CD8-positive, alpha-beta memory T cell (primary cell): ENCODE data around the gene HERC4. TPM values are rescaled to one million over a fixed set of nuclear protein-coding genes. Genes with fewer than 3 reads are reported as not detected.
A peak's percentile ranks its signal among the peaks of the same experiment; 100 is the strongest.
"Not testable (repeated sequence)": the region's sequence is repeated elsewhere in the genome, so short reads cannot be mapped to it uniquely, and the experiment has no call there.

Experiments used
- CTCF ChIA-PET: fragments of 350-600 bp; sonication (Branson Sonifier 250); formaldehyde crosslinking; loops from one replicate; lab custom pipeline; 2021; ENCODE audit warnings: antibody characterized with exemption; lab: Charles Lee
- POLR2A ChIA-PET: fragments of 350-600 bp; sonication (Branson Sonifier 250); formaldehyde crosslinking; loops from one replicate; lab custom pipeline; 2021; ENCODE audit warnings: antibody characterized with exemption; lab: Charles Lee
- DNase-seq, 5 donors: peaks; one replicate each; pipeline versions ENCODE4 v3.0.0 to v3.0.0-alpha.2; 2020 to 2022; ENCODE audit warnings: mixed read lengths in 1 of 5
- H3K27ac ChIP-seq: one replicate; pipeline ENCODE4 v1.7.0; 2013; ENCODE audit warnings: low read depth, mild to moderate bottlenecking, low read length, moderate library complexity
- H3K27me3 ChIP-seq: 2 replicates; pipeline ENCODE4 v1.7.0; 2013; ENCODE audit warnings: low read length, mild to moderate bottlenecking; ENCODE audit not compliant: insufficient read depth, poor library complexity, severe bottlenecking
- H3K36me3 ChIP-seq: 2 replicates; pipeline ENCODE4 v1.7.0; 2013; ENCODE audit warnings: mild to moderate bottlenecking, low read length, moderate library complexity; ENCODE audit not compliant: insufficient read depth
- H3K4me1 ChIP-seq: 2 replicates; pipeline ENCODE4 v1.7.0; 2013; ENCODE audit warnings: mild to moderate bottlenecking, low read length, moderate library complexity; ENCODE audit not compliant: insufficient read depth
- H3K4me3 ChIP-seq: 2 replicates; pipeline ENCODE4 v1.7.0; 2013; ENCODE audit warnings: mild to moderate bottlenecking, low read length
- H3K9me3 ChIP-seq: 2 replicates; pipeline ENCODE4 v1.7.0; 2013; ENCODE audit warnings: mild to moderate bottlenecking, low read length
- H3K27ac Mint-ChIP-seq, 8 donors: one replicate each; pipeline ENCODE4 v1.8.0; 2020 to 2021; ENCODE audit warnings: mixed read lengths in 8 of 8, mild to moderate bottlenecking in 6 of 8, inconsistent platforms in 3 of 8, moderate library complexity in 3 of 8
- H3K27me3 Mint-ChIP-seq, 2 donors: one replicate each; pipeline ENCODE4 v1.8.0; 2020 to 2021; ENCODE audit warnings: mixed read lengths in 2 of 2, mild to moderate bottlenecking in 1 of 2, moderate library complexity in 1 of 2
- H3K36me3 Mint-ChIP-seq, 3 donors: one replicate each; pipeline ENCODE4 v1.8.0; 2020 to 2021; ENCODE audit warnings: mixed read lengths in 3 of 3, inconsistent platforms in 1 of 3, mild to moderate bottlenecking in 1 of 3
- H3K4me1 Mint-ChIP-seq, 3 donors: one replicate each; pipeline ENCODE4 v1.8.0; 2020 to 2021; ENCODE audit warnings: mixed read lengths in 3 of 3, inconsistent platforms in 1 of 3, mild to moderate bottlenecking in 1 of 3
- H3K4me3 Mint-ChIP-seq, 7 donors: one replicate each; pipeline ENCODE4 v1.8.0; 2020 to 2021; ENCODE audit warnings: mixed read lengths in 7 of 7, mild to moderate bottlenecking in 6 of 7, moderate library complexity in 4 of 7, inconsistent platforms in 2 of 7
- H3K9me3 Mint-ChIP-seq, 5 donors: one replicate each; pipeline ENCODE4 v1.8.0; 2020 to 2022; ENCODE audit warnings: mixed read lengths in 5 of 5, mild to moderate bottlenecking in 3 of 5, moderate library complexity in 2 of 5, inconsistent platforms in 1 of 5
- polyA plus RNA-seq: library from polyadenylated mRNA; unstranded; fragments of 300-500 nt; fragmentation: Illumina TruSeq; gene quantifications from one replicate; pipeline ENCODE4 v1.2.3, GENCODE V29; 2021
- total RNA-seq, 2 experiments: library from RNA; stranded (reverse); gene quantifications; one replicate each; pipeline ENCODE4 v1.2.3, GENCODE V29; 2021

Gene HERC4
- total and polyA plus RNA-seq, 3 experiments from 2014 or later, result 19.0 to 41.6 (median 41.0) TPM

GRCh38 chr10:67969875-67970274 lies 105.2 kb downstream of the HERC4 start:
- peaks cover 3 to 21% (median 16%) of the 10 kb centered on the region in 5 donors for H3K9me3 Mint-ChIP-seq

GRCh38 chr10:67966035-67966434 lies 109.0 kb downstream of the HERC4 start:
- POLR2A ChIA-PET, result interaction anchor here (0.6 kb wide), 1 partner anchor 80 kb away, joined by 3 read pairs; no protein-coding TSS in a partner anchor
- Mint-ChIP-seq H3K4me1 (peaks cover 16 to 26% (median 17%) of the 10 kb centered on the region in 3 donors), H3K36me3 (peaks cover 36 to 75% (median 37%) of the 10 kb centered on the region in 3 donors), H3K4me3 (peak overlapping the region in 1 of 7 donors; percentile 4), H3K9me3 (peaks cover 3 to 14% (median 7%) of the 10 kb centered on the region in 5 donors)
- H3K27ac Mint-ChIP-seq, H3K4me1 ChIP-seq, H3K4me3 ChIP-seq, H3K36me3 ChIP-seq, H3K27me3 ChIP-seq, H3K27ac ChIP-seq, CTCF ChIA-PET, DNase-seq, H3K9me3 ChIP-seq, H3K27me3 Mint-ChIP-seq: not testable (repeated sequence)

More at GRCh38 chr10:67969875-67970274, 105.2 kb downstream of the HERC4 start:
- Histone ChIP-seq H3K36me3 (peaks cover 6% of the 10 kb centered on the region), H3K9me3 (peaks cover 9% of the 10 kb centered on the region), H3K4me1 (no peaks in the 10 kb centered on the region), H3K27me3 (no peaks in the 10 kb centered on the region), H3K4me3 (no peak overlapping the region), H3K27ac (no peak overlapping the region)
- H3K36me3 Mint-ChIP-seq, result peaks cover 41 to 74% (median 61%) of the 10 kb centered on the region in 3 donors
- peak overlapping the region in 1 of 7 donors; percentile 46 for H3K4me3 Mint-ChIP-seq
- H3K27ac Mint-ChIP-seq, result peak overlapping the region in 2 of 8 donors; percentile 23 to 50
- no peaks in the 10 kb centered on the region for H3K27me3 Mint-ChIP-seq
- ChIA-PET CTCF (no interaction called here), POLR2A (no interaction called here)
- H3K4me1 Mint-ChIP-seq, result peaks cover 16 to 20% (median 17%) of the 10 kb centered on the region in 3 donors
- no peak for DNase-seq

- no peaks in the 10 kb centered on the region for H3K27me3 ChIP-seq
- H3K36me3 ChIP-seq, result no peaks in the 10 kb centered on the region
- H3K4me3 ChIP-seq, result no peak overlapping the region
- POLR2A ChIA-PET, result interaction anchor here (0.6 kb wide), 1 partner anchor 80 kb away, joined by 3 read pairs; no protein-coding TSS in a partner anchor
- CTCF ChIA-PET, result no interaction called here
- no peaks in the 10 kb centered on the region for H3K27me3 Mint-ChIP-seq
- H3K4me1 Mint-ChIP-seq, result peaks cover 16 to 30% (median 17%) of the 10 kb centered on the region in 3 donors
- H3K9me3 ChIP-seq, result peaks cover 2% of the 10 kb centered on the region
- peaks cover under 1 to 10% (median 3%) of the 10 kb centered on the region in 5 donors for H3K9me3 Mint-ChIP-seq
- no peak for DNase-seq
- H3K4me3 Mint-ChIP-seq, result no peak overlapping the region
- H3K36me3 Mint-ChIP-seq, result peaks cover 30 to 77% (median 39%) of the 10 kb centered on the region in 3 donors
- no peak overlapping the region for H3K27ac ChIP-seq
- no peaks in the 10 kb centered on the region for H3K4me1 ChIP-seq
- H3K27ac Mint-ChIP-seq, result peak overlapping the region in 2 of 8 donors; percentile 21
Measured at GRCh38 chr10:67965456-67965855, 109.6 kb downstream of the HERC4 start.

- ChIA-PET CTCF (no interaction called here), POLR2A (interaction anchor here (0.7 kb wide), 1 partner anchor 81 kb away, joined by 3 read pairs; no protein-coding TSS in a partner anchor)
- Histone ChIP-seq H3K27me3 (no peaks in the 10 kb centered on the region), H3K36me3 (no peaks in the 10 kb centered on the region), H3K4me3 (no peak overlapping the region), H3K27ac (no peak overlapping the region), H3K4me1 (no peaks in the 10 kb centered on the region), H3K9me3 (no peaks in the 10 kb centered on the region)
- no peak for DNase-seq
- H3K36me3 Mint-ChIP-seq, result peaks cover 7 to 46% (median 20%) of the 10 kb centered on the region in 3 donors
- peaks cover 0 to 9% (median 0%) of the 10 kb centered on the region in 3 donors for H3K4me1 Mint-ChIP-seq
- H3K27ac Mint-ChIP-seq, result peak overlapping the region in 2 of 8 donors; percentile 17 to 26
- no peaks in the 10 kb centered on the region for H3K27me3 Mint-ChIP-seq
- H3K9me3 Mint-ChIP-seq, result no peaks in the 10 kb centered on the region
- H3K4me3 Mint-ChIP-seq, result no peak overlapping the region
Measured at GRCh38 chr10:67959839-67960476, 115.1 kb downstream of the HERC4 start.

- H3K4me1 ChIP-seq, result no peaks in the 10 kb centered on the region
- H3K9me3 ChIP-seq, result no peaks in the 10 kb centered on the region
- Mint-ChIP-seq H3K9me3 (no peaks in the 10 kb centered on the region), H3K36me3 (peaks cover 8 to 49% (median 8%) of the 10 kb centered on the region in 3 donors), H3K27me3 (no peaks in the 10 kb centered on the region), H3K4me3 (no peak overlapping the region), H3K4me1 (peaks cover 0 to 9% (median 8%) of the 10 kb centered on the region in 3 donors), H3K27ac (peak overlapping the region in 1 of 8 donors; percentile 13)
- H3K4me3 ChIP-seq, result no peak overlapping the region
- peaks cover 14% of the 10 kb centered on the region for H3K36me3 ChIP-seq
- CTCF ChIA-PET, result interaction anchor here (1.2 kb wide), 1 partner anchor 100 kb away, joined by 3 read pairs; no protein-coding TSS in a partner anchor
- no peaks in the 10 kb centered on the region for H3K27me3 ChIP-seq
- no peak overlapping the region for H3K27ac ChIP-seq
- POLR2A ChIA-PET, result no interaction called here
- DNase-seq, result no peak
Measured at GRCh38 chr10:67955614-67956013, 119.5 kb downstream of the HERC4 start.

- H3K27me3 ChIP-seq, result no peaks in the 10 kb centered on the region
- no peaks in the 10 kb centered on the region for H3K4me1 ChIP-seq
- Mint-ChIP-seq H3K9me3 (peaks cover 0 to 3% (median 0%) of the 10 kb centered on the region in 5 donors), H3K27me3 (no peaks in the 10 kb centered on the region), H3K36me3 (peaks cover 18 to 72% (median 27%) of the 10 kb centered on the region in 3 donors), H3K4me1 (peaks cover 12 to 22% (median 13%) of the 10 kb centered on the region in 3 donors), H3K4me3 (no peak overlapping the region), H3K27ac (no peak overlapping the region)
- no peak overlapping the region for H3K4me3 ChIP-seq
- peaks cover 17% of the 10 kb centered on the region for H3K36me3 ChIP-seq
- DNase-seq, result no peak
- ChIA-PET POLR2A (no interaction called here), CTCF (no interaction called here)
- no peaks in the 10 kb centered on the region for H3K9me3 ChIP-seq
- no peak overlapping the region for H3K27ac ChIP-seq
Measured at GRCh38 chr10:67943917-67944316, 131.2 kb downstream of the HERC4 start.

GRCh38 chr10:67936416-67936815 lies 138.7 kb downstream of the HERC4 start:
- peaks cover 19% of the 10 kb centered on the region for H3K36me3 ChIP-seq
- Mint-ChIP-seq H3K36me3 (peaks cover 4 to 69% (median 10%) of the 10 kb centered on the region in 3 donors), H3K9me3 (no peaks in the 10 kb centered on the region), H3K27me3 (no peaks in the 10 kb centered on the region), H3K27ac (no peak overlapping the region), H3K4me3 (no peak overlapping the region), H3K4me1 (no peaks in the 10 kb centered on the region)
- CTCF ChIA-PET, result interaction anchor here (1.6 kb wide), 1 partner anchor 16 kb away, joined by 3 read pairs; no protein-coding TSS in a partner anchor
- H3K27ac ChIP-seq, result no peak overlapping the region
- no peaks in the 10 kb centered on the region for H3K27me3 ChIP-seq
- H3K4me1 ChIP-seq, result no peaks in the 10 kb centered on the region
- H3K9me3 ChIP-seq, result no peaks in the 10 kb centered on the region
- POLR2A ChIA-PET, result interaction anchor here (0.6 kb wide), 1 partner anchor 518 kb away, joined by 4 read pairs; no protein-coding TSS in a partner anchor
- no peak overlapping the region for H3K4me3 ChIP-seq
- DNase-seq, result no peak

GRCh38 chr10:67935223-67935622 lies 139.9 kb downstream of the HERC4 start:
- POLR2A ChIA-PET, result no interaction called here
- H3K4me3 ChIP-seq, result no peak overlapping the region
- CTCF ChIA-PET, result interaction anchor here (1.6 kb wide), 1 partner anchor 15 kb away, joined by 3 read pairs; no protein-coding TSS in a partner anchor
- no peaks in the 10 kb centered on the region for H3K4me1 ChIP-seq
- peaks cover 19% of the 10 kb centered on the region for H3K36me3 ChIP-seq
- Mint-ChIP-seq H3K4me3 (no peak overlapping the region), H3K27me3 (no peaks in the 10 kb centered on the region), H3K36me3 (peaks cover 4 to 75% (median 10%) of the 10 kb centered on the region in 3 donors), H3K27ac (peak overlapping the region in 3 of 8 donors; percentile 42 to 71 (median 70)), H3K9me3 (no peaks in the 10 kb centered on the region), H3K4me1 (no peaks in the 10 kb centered on the region)
- H3K27me3 ChIP-seq, result no peaks in the 10 kb centered on the region
- no peaks in the 10 kb centered on the region for H3K9me3 ChIP-seq
- no peak for DNase-seq
- no peak overlapping the region for H3K27ac ChIP-seq
